Neuronal stem cell (in vitro differentiated cells): ENCODE results near the gene DDC.

Source experiments
- DNase-seq: peaks from one replicate; pipeline ENCODE4 v3.0.0-alpha.2; 2013; ENCODE audit warnings: low spot score
- H2AFZ ChIP-seq: one replicate; pipeline ENCODE4 v1.6.1; 2013; ENCODE audit warnings: mild to moderate bottlenecking, low read length, inconsistent platforms
- H2AK5ac ChIP-seq: 2 replicates; pipeline ENCODE4 v1.6.1; 2013; ENCODE audit warnings: low read depth, mild to moderate bottlenecking, inconsistent platforms, low read length, moderate library complexity, mixed read lengths
- H2BK120ac ChIP-seq: 2 replicates; pipeline ENCODE4 v1.6.1; 2013; ENCODE audit warnings: low read depth, mild to moderate bottlenecking, inconsistent platforms, low read length, moderate library complexity, mixed read lengths
- H2BK12ac ChIP-seq: one replicate; pipeline ENCODE4 v1.6.1; 2013; ENCODE audit warnings: low read length, inconsistent platforms
- H2BK15ac ChIP-seq: 2 replicates; pipeline ENCODE4 v1.6.1; 2013; ENCODE audit warnings: mild to moderate bottlenecking, low read length, inconsistent platforms, mixed read lengths
- H2BK5ac ChIP-seq: one replicate; pipeline ENCODE4 v1.6.1; 2013; ENCODE audit warnings: inconsistent platforms, mild to moderate bottlenecking, low read length, moderate library complexity
- H3K14ac ChIP-seq: one replicate; pipeline ENCODE4 v1.6.1; 2013; ENCODE audit warnings: low read length, inconsistent platforms
- H3K18ac ChIP-seq: 2 replicates; pipeline ENCODE4 v1.6.1; 2013; ENCODE audit warnings: low read length, inconsistent platforms
- H3K23ac ChIP-seq: 2 replicates; pipeline ENCODE4 v1.6.1; 2013; ENCODE audit warnings: low read depth, mild to moderate bottlenecking, mixed read lengths, low read length, inconsistent platforms; ENCODE audit not compliant: poor library complexity
- H3K27ac ChIP-seq: replicated peaks from 3 replicates; pipeline ENCODE4 v1.5.1; 2013; ENCODE audit warnings: low read length, inconsistent platforms
- H3K27me3 ChIP-seq, 3 experiments: 2 replicates each; pipeline ENCODE4 v1.6.1; 2013; ENCODE audit warnings: low read length in 3 of 3, mild to moderate bottlenecking in 2 of 3, inconsistent platforms in 1 of 3, low read depth in 1 of 3, mixed read lengths in 1 of 3, moderate library complexity in 1 of 3; ENCODE audit not compliant: control insufficient read depth in 3 of 3, insufficient read depth in 3 of 3
- H3K36me3 ChIP-seq, 2 donors: replicated peaks in 1 of 2; 2 replicates each; pipeline ENCODE4 v1.6.1; 2013; ENCODE audit warnings: low read length in 2 of 2; ENCODE audit not compliant: control insufficient read depth in 2 of 2, insufficient read depth in 2 of 2
- H3K4ac ChIP-seq: 2 replicates; pipeline ENCODE4 v1.6.1; 2013; ENCODE audit warnings: inconsistent platforms, mild to moderate bottlenecking, low read length, moderate library complexity
- H3K4me1 ChIP-seq, 2 donors: 1 replicate in 1 of 2; 2 replicates in 1 of 2; pipeline ENCODE4 v1.6.1; 2013; ENCODE audit warnings: low read length in 2 of 2, low read depth in 1 of 2; ENCODE audit not compliant: control insufficient read depth in 2 of 2, insufficient read depth in 1 of 2
- H3K4me2 ChIP-seq: one replicate; pipeline ENCODE4 v1.6.1; 2013; ENCODE audit warnings: mild to moderate bottlenecking, low read length, inconsistent platforms; ENCODE audit not compliant: insufficient read depth, poor library complexity, severe bottlenecking
- H3K4me3 ChIP-seq, 2 donors: 2 replicates each; pipeline ENCODE4 v1.5.1; 2013; ENCODE audit warnings: low read length in 2 of 2, mild to moderate bottlenecking in 2 of 2, inconsistent platforms in 1 of 2, moderate library complexity in 1 of 2
- H3K79me1 ChIP-seq: one replicate; pipeline ENCODE4 v1.6.1; 2013; ENCODE audit warnings: low read depth, mild to moderate bottlenecking, inconsistent platforms, low read length, moderate library complexity
- H3K9ac ChIP-seq: one replicate; pipeline ENCODE4 v1.6.1; 2013; ENCODE audit warnings: mild to moderate bottlenecking, low read depth, low read length, inconsistent platforms; ENCODE audit not compliant: poor library complexity
- H3K9me3 ChIP-seq, 2 donors: replicated peaks in 1 of 2; 2 replicates each; pipeline versions ENCODE3 to v1.6.1; 2013; ENCODE audit warnings: low read length in 2 of 2, mild to moderate bottlenecking in 2 of 2, inconsistent platforms in 1 of 2, low read depth in 1 of 2, mixed read lengths in 1 of 2, moderate library complexity in 1 of 2; ENCODE audit not compliant: control insufficient read depth in 2 of 2, insufficient read depth in 1 of 2
- H4K8ac ChIP-seq: one replicate; pipeline ENCODE4 v1.6.1; 2013; ENCODE audit warnings: low read depth, mild to moderate bottlenecking, inconsistent platforms, low read length, moderate library complexity
- H4K91ac ChIP-seq: one replicate; pipeline ENCODE4 v1.6.1; 2013; ENCODE audit warnings: low read length, low read depth, mild to moderate bottlenecking, inconsistent platforms; ENCODE audit not compliant: poor library complexity
- WGBS, 2 donors: extraction: QIAGEN DNeasy Blood & Tissue Kit; methylation state at CpG; one replicate each; pipeline ENCODE4 v1.1.7; 2013; ENCODE audit warnings: missing lambda C conversion rate in 2 of 2, mixed read lengths in 1 of 2; ENCODE audit not compliant: insufficient read length in 2 of 2, insufficient replicate concordance in 1 of 2; ENCODE audit errors: extremely low coverage in 2 of 2; 5-methylcytosine and 5-hydroxymethylcytosine counted together

DDC gene

DNA sequence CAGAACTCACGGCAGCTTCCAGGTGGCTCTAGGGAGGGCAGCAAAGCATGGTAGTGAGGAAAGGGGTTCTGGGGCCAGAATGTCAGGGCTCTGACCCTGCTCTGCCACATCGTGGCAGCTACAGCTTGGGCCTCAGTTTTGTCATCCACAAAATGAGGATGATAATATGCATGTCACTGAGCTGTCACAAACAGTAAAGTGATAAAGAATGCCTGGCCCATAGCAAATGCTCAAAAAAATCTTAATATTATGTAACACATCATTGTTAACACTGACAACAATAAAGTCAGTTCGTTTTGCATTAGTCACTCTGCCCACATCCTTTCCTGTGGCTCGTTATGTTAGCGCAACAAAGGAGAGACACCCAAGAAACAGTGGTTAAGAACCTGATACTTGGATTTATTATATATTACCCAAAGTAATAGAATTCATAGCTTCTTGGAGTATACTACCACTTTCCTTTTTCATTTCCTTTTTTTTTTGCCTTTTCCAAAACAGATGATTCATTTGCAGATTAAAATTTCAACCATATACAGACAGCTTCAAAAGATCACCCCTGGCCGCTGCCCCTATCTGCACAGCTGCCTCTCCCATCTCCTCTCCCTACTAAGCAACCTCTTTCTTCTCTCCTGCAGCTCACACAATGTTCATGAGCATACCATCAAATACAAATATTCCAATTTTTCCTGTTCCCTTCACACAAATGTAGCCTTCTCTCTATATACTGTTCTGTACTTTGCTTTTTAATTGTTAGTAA, 45.5 kb upstream of the DDC start:
- Histone ChIP-seq H2BK5ac (no peak overlapping the region), H4K91ac (no peak overlapping the region), H3K4me3 (no peak overlapping the region), H3K79me1 (no peaks in the 10 kb centered on the region), H2BK15ac (no peak overlapping the region), H3K23ac (no peak overlapping the region), H3K4me2 (no peak overlapping the region), H3K9ac (no peak overlapping the region), H2AFZ (no peak overlapping the region), H3K9me3 (peaks cover 0 to 1% of the 10 kb centered on the region in 2 donors), H2AK5ac (no peak overlapping the region), H3K18ac (peak overlapping the region; percentile 41), H3K4ac (no peak overlapping the region), H3K36me3 (peaks cover 28 to 99% of the 10 kb centered on the region in 2 donors), H3K27me3 (no peaks in the 10 kb centered on the region), H4K8ac (no peak overlapping the region), H3K27ac (no peak overlapping the region), H3K14ac (no peak overlapping the region), H2BK12ac (no peak overlapping the region), H3K4me1 (no peaks in the 10 kb centered on the region), H2BK120ac (no peak overlapping the region)
- DNase-seq, result no peak
- no CpG with 5 or more reads among the region's 6 CpGs for whole genome bisulfite sequencing, 2 donors

DNA sequence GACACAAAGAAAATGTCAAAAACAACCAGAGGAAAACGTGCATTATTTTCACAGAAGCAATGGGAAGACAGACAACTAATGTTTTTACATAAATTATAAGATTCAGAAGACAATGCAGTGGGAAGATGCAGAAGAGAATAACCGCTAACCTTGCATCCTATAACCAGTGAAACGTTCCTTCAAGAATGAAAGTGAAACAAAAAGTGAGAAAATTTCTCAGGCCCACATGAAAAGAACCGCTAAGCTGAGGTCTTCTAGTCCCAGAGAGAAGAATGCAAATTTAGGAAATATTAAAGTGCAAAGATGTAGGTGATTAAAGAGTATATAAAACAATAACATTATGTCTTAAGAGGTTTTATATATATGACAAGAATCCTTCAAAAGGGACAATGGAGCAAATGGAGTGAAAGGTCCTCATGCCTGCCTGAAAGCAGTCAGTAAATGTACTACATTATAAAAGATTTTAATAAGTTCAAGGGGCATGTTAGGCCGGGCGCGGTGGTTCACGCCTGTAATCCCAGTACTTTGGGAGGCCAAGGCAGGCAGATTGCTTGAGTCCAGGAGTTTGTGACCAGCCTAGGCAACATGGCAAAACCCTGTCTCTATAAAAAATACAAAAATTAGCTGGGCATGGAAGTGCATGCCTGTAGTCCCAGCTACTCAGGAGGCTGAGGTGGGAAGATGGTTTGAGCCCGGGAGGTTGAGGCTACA, 43.1 kb upstream of the DDC start:
- no peak overlapping the region for H3K23ac ChIP-seq
- no peaks in the 10 kb centered on the region for H3K9me3 ChIP-seq
- H3K4ac ChIP-seq, result no peak overlapping the region
- no peak overlapping the region for H3K4me2 ChIP-seq
- H3K4me1 ChIP-seq, result no peaks in the 10 kb centered on the region
- WGBS, 2 donors, result no CpG with 5 or more reads among the region's 9 CpGs
- H4K91ac ChIP-seq, result no peak overlapping the region
- H2BK15ac ChIP-seq, result no peak overlapping the region
- no peaks in the 10 kb centered on the region for H3K27me3 ChIP-seq
- DNase-seq, result no peak
- peaks cover 30 to 99% of the 10 kb centered on the region in 2 donors for H3K36me3 ChIP-seq
- no peak overlapping the region for H3K27ac ChIP-seq
- H3K9ac ChIP-seq, result no peak overlapping the region
- no peak overlapping the region for H3K18ac ChIP-seq
- H3K14ac ChIP-seq, result no peak overlapping the region
- no peak overlapping the region for H4K8ac ChIP-seq
- H3K79me1 ChIP-seq, result no peaks in the 10 kb centered on the region
- H2BK12ac ChIP-seq, result no peak overlapping the region
- no peak overlapping the region for H3K4me3 ChIP-seq
- H2BK120ac ChIP-seq, result no peak overlapping the region
- H2BK5ac ChIP-seq, result no peak overlapping the region
- no peak overlapping the region for H2AFZ ChIP-seq
- no peak overlapping the region for H2AK5ac ChIP-seq

DNA sequence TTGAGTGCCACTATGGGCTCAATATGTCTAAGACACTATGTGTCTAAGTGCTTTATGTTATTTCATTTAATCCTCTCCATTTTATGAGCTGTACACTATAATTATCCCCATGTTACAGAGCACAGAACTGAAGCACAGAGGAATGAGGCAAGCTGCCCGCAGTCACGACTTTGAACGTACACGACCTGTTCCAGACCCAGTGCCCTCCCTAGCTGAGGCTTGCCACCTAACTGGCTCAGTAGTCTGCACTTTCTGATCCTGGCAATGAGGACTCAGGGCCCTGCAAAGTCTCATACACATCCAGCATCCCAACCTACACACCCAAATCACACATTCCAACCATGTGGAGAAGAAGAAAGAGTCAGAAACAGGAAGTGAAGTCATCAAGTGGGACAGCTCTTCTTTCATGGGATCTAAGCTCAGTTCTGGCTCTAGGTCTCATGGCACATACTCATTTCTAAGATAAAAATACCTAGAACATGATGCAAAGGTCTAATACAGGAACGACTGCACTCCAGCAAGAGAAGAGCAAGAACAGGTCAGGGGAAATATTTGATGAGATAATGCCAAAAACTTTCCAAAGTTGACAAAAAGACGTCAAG, 42.4 kb upstream of the DDC start:
- Histone ChIP-seq H2AFZ (no peak overlapping the region), H2BK12ac (no peak overlapping the region), H2AK5ac (no peak overlapping the region), H3K4ac (no peak overlapping the region), H3K18ac (no peak overlapping the region), H4K91ac (no peak overlapping the region), H3K79me1 (no peaks in the 10 kb centered on the region), H3K27me3 (no peaks in the 10 kb centered on the region), H3K23ac (no peak overlapping the region), H3K14ac (no peak overlapping the region), H3K36me3 (peaks cover 32 to 99% of the 10 kb centered on the region in 2 donors), H3K9ac (no peak overlapping the region), H3K4me3 (no peak overlapping the region), H3K27ac (no peak overlapping the region), H3K4me1 (no peaks in the 10 kb centered on the region), H3K4me2 (no peak overlapping the region), H3K9me3 (no peaks in the 10 kb centered on the region), H4K8ac (no peak overlapping the region), H2BK5ac (no peak overlapping the region), H2BK15ac (no peak overlapping the region), H2BK120ac (no peak overlapping the region)
- DNase-seq, result no peak
- WGBS, 2 donors, result no CpG with 5 or more reads among the region's 6 CpGs

DNA sequence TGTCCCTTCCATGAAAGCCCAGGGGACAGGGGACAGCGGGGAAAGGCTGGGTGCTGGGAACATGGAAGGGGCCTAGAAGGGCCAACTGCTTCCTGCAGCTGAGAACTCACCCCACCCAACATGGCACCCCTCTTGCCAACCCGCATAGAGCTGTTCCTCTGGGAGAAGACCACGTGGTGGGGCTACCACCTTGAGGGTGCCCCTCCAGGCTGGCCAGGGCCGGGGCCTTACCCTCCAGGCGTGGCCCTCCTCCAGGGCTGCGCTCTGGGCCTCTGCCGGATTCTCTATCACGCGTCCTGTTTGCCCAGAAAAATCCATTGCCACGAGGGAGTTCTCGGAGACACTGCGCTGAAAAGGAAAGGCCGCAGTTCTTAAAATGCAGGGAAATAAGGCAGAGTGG, 39.9 kb upstream of the DDC start:
- H2BK15ac ChIP-seq, result no peak overlapping the region
- H3K4me2 ChIP-seq, result no peak overlapping the region
- H3K27me3 ChIP-seq, result no peaks in the 10 kb centered on the region
- no peak overlapping the region for H3K9ac ChIP-seq
- no peak overlapping the region for H2BK5ac ChIP-seq
- no peaks in the 10 kb centered on the region for H3K4me1 ChIP-seq
- no peak overlapping the region for H3K27ac ChIP-seq
- H3K79me1 ChIP-seq, result no peaks in the 10 kb centered on the region
- H3K4me3 ChIP-seq, result no peak overlapping the region
- no peak overlapping the region for H4K91ac ChIP-seq
- no peak overlapping the region for H3K23ac ChIP-seq
- no CpG with 5 or more reads among the region's 13 CpGs for WGBS, 2 donors
- DNase-seq, result no peak
- peaks cover 25 to 99% of the 10 kb centered on the region in 2 donors for H3K36me3 ChIP-seq
- no peak overlapping the region for H2BK12ac ChIP-seq
- H3K4ac ChIP-seq, result no peak overlapping the region
- no peak overlapping the region for H2AFZ ChIP-seq
- no peak overlapping the region for H3K14ac ChIP-seq
- no peak overlapping the region for H2AK5ac ChIP-seq
- H3K9me3 ChIP-seq, result no peaks in the 10 kb centered on the region
- H2BK120ac ChIP-seq, result no peak overlapping the region
- H4K8ac ChIP-seq, result no peak overlapping the region
- no peak overlapping the region for H3K18ac ChIP-seq
